ENCODE results near the gene RAB5IF. TPM values are rescaled to one million over a fixed set of nuclear protein-coding genes. Genes with fewer than 3 reads are reported as not detected.

RAB5IF gene
- total and polyA plus RNA-seq, 10 of the 15 experiments (the other 5 are each of a cell fraction or from before 2014, with no cell fraction given): 19.4 to 246 (median 92.0) TPM

- H3K79me2 ChIP-seq (ENCODE audit: control insufficient read depth, insufficient read depth, low read length): no peaks in the 10 kb centered on the region
- no peak overlapping the region for H3K4me3 ChIP-seq
- H2AFZ ChIP-seq (ENCODE audit: control insufficient read depth, low read depth, low read length): no peak overlapping the region
- no peak for FAIRE-seq
- RAD21 ChIA-PET (ENCODE audit: unreplicated experiment): interaction anchor here (1.3 kb wide), 1 partner anchor 39 kb away, joined by 5 read pairs; no protein-coding TSS in a partner anchor
- no TSS peak for BruUV-seq (replicated peaks)
- H3K4me1 ChIP-seq (ENCODE audit: control insufficient read depth, insufficient read depth, low read length): no peaks in the 10 kb centered on the region
- SMC1A ChIA-PET (ENCODE audit: uncharacterized antibody, unreplicated experiment): interaction anchor here (0.7 to 1.4 kb wide), 2 partner anchors 10 to 29 kb away, joined by 3 to 4 read pairs; no protein-coding TSS in a partner anchor
- no peak overlapping the region for H3K9ac ChIP-seq (ENCODE audit: control insufficient read depth, insufficient read depth, low read length)
- intact Hi-C loops (cut with micrococcal nuclease; ENCODE audit: unreplicated experiment) (no loop called here), in situ Hi-C loops (cut with MboI) (no loop called here)
- CTCF ChIA-PET: interaction anchor here (1.1 to 1.3 kb wide), 2 partner anchors 12 to 23 kb away, joined by 3 read pairs; no protein-coding TSS in a partner anchor
- H3K27ac ChIP-seq (ENCODE audit: control insufficient read depth, insufficient read depth): no peak overlapping the region
- no peaks in the 10 kb centered on the region for H3K27me3 ChIP-seq (replicated peaks in 1 of 2; ENCODE audit: control insufficient read depth in 2 of 2, insufficient read depth in 2 of 2, low read length in 1 of 2)
- DNase-seq (ENCODE audit: low read depth, low spot score): no peak
- ATAC-seq: no peak
- no peak for TF ChIP-seq RAD21 (IDR thresholded peaks at IDR 0.05; ENCODE audit: insufficient read depth, low read depth, low read length)
- no peak for TF ChIP-seq USF2 (IDR thresholded peaks at IDR 0.05; ENCODE audit: borderline replicate concordance, low read depth, low read length)
- TF ChIP-seq RELA (IDR thresholded peaks at IDR 0.05; ENCODE audit: borderline replicate concordance, partially characterized antibody): no peak
- no peak for TF ChIP-seq ZNF217 (IDR thresholded peaks at IDR 0.05)
- no peak for TF ChIP-seq PAX8 (IDR thresholded peaks at IDR 0.05)
- no peak for TF ChIP-seq IRF5 (IDR thresholded peaks at IDR 0.05; ENCODE audit: borderline replicate concordance)
- TF ChIP-seq ZBTB11 (CRISPR knock-in tag; IDR thresholded peaks at IDR 0.05): no peak
- no peak for TF ChIP-seq DPF2 (IDR thresholded peaks at IDR 0.05)
- TF ChIP-seq MXI1 (IDR thresholded peaks at IDR 0.05; ENCODE audit: low read depth, low read length): no peak
- no peak for TF ChIP-seq SPI1 (IDR thresholded peaks at IDR 0.05; ENCODE audit: borderline replicate concordance, insufficient read depth, low read depth, low read length)
- no peak for TF ChIP-seq ZNF24 (IDR thresholded peaks at IDR 0.05)
- no peak for TF ChIP-seq TCF12 (IDR thresholded peaks at IDR 0.05; ENCODE audit: low read depth, low read length)
- H3K9me3 ChIP-seq (replicated peaks; ENCODE audit: control insufficient read depth, insufficient read depth, low read length): peaks cover 5% of the 10 kb centered on the region; the same call in 2 of the 3 replicates
- no peaks in the 10 kb centered on the region for H3K36me3 ChIP-seq (ENCODE audit: control insufficient read depth in 2 of 2, insufficient read depth in 2 of 2, low read length in 1 of 2)
- POLR2A ChIA-PET: no interaction called here
- WGBS (ENCODE audit: insufficient coverage, insufficient replicate concordance, low lambda C conversion rate, missing lambda C conversion rate): 89% methylated on average over 3 of the region's 3 CpGs
- H3K4me2 ChIP-seq (ENCODE audit: control insufficient read depth, insufficient read depth): no peak overlapping the region
- H4K20me1 ChIP-seq (ENCODE audit: control insufficient read depth, insufficient read depth): no peaks in the 10 kb centered on the region
Measured at GRCh38 chr20:36565520-36565919, 40.1 kb upstream of the RAB5IF start.

Measured in GM12878 (cell line).